Dedifferentiated amniotic fluid mesenchymal stem cell (primary cell): ENCODE data around the gene COBL.
"Not testable (repeated sequence)": the region's sequence is repeated elsewhere in the genome, so short reads cannot be mapped to it uniquely, and the experiment has no call there.

Experiments
- DNase-seq: peaks from one replicate; pipeline ENCODE4 v3.0.0-alpha.2; 2016; ENCODE audit errors: extremely low spot score

Gene COBL

DNA sequence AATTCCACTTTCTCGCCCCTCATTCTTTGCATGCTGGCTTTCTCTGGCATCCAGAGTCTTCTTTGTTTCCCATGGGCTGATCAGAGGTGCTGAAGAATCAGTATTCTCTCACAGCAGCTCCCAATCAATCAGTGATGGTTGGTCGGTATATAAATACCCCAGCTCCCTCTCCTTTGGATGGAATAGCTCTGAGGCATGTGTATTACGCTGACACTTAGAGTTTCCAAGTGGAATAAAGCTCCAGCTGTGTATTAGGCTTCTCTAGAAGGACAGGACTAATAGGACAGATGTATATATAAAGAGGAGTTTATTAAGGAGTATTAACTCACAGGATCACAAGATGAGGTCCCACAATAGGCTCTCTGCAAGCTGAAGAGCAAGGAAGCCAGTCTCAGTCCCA is 315.7 kb downstream of the COBL start:
- no peak for DNase-seq

DNA sequence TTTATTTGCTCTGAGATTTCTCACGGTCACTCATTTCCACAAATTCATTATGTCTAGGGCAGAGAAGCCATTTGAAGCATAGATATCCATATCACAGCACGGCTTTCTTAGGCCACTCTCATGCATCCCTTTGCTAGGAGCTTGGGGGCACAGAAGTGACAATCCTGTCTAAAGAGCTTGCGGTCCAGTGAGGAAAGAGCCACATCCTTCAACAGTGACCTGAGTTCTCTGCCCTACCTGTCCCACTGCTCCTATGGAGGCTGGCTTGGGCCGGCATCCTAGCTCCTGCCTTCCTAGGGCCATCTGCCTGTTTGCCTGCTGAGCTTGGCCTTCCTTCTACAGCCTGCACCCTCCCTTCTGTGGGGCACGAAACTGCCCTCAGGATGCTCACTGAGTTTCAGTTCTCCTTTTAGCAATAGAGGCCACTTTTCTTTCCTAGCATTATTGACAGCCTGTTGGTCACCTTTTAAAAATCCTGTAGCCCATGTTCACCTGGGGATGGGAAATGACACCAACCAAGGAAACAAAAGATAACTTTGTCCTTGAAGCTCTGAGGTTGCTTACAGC is 321.8 kb downstream of the COBL start:
- no peak for DNase-seq

DNA sequence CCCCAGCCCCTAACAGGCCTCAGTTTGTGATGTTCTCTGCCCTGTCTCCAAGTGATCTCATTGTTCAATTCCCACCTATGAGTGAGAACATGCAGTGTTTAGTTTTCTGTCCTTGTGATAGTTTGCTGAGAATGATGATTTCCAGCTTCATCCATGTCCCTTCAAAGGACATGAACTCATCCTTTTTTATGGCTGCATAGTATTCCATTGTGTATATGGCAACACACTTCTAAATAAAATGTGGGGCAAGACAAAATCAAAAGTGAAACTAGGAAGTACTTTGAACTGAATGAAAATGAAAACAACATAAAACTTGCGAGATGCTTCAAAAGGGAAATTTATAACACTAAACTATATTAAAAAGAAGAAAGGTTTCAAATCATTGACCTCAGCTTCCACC is 326.4 kb downstream of the COBL start:
- not testable (repeated sequence) for DNase-seq

GRCh38 chr7:50988988-50989387 is 327.6 kb downstream of the COBL start:
- no peak for DNase-seq

DNA sequence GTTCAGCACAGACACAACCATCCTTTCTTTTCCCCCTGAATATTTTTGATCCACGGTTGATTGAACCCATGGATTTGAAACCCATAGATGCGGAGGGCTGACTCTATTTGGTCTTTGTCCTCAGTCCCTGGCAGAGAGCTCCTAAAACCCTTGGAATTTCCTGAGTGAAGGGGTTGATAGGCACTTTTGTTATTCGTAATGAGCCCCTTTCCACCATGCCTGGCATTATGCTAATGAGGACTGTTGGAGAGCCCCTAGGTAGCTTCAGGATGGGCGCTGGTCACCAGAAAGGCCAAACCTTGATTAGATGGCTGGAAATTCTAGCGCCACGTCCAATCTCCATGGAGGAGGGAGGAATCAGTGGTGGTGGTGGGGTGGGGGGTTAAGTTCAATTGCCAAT is 328.1 kb downstream of the COBL start:
- no peak for DNase-seq

- no peak for DNase-seq
Measured at GRCh38 chr7:50985096-50985495, 331.5 kb downstream of the COBL start.

DNA sequence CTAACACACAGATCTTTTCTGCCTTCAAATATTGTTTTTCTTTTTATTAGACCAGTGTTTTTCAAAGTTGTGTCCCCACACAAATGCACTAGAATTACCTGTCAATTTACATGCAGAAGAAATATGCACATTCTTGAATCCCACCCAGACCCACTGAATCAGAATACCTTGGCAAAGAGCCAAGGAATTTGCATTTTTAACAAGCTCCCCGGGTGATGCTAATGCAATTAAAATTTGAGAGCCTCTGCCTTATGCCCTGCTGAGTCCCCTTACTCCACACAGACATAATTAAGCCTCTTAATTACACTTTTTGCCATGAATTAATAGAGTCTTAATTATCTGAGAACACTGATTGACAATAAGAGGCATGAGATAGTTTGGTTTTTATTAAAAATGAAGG is 332.8 kb downstream of the COBL start:
- no peak for DNase-seq

GRCh38 chr7:50982626-50983025 is 334.0 kb downstream of the COBL start:
- no peak for DNase-seq

DNA sequence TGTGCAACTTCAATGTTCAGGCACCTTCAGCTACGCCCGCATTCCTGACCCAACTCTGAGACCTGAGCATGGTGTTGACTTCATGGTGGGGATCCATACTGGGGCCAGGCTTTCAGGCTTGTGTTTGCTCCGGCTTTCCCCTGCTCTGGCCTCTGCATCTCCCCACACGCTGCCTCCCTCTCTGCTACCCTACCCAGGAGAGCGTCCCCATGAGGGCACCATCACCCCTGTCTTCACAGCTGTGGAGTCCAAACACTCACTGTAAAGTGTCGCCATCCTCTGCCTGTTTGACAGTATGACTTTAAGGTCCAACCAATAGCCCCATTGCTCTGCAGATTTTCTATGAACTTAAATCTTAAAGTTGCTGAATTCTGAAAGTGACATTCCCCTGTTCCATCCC is 334.9 kb downstream of the COBL start:
- no peak for DNase-seq

GRCh38 chr7:50980411-50980810 is 336.2 kb downstream of the COBL start:
- no peak for DNase-seq

- DNase-seq = no peak
Measured at GRCh38 chr7:50978633-50979215, 337.9 kb downstream of the COBL start.

- no peak for DNase-seq
Measured at GRCh38 chr7:50977421-50977820, 339.2 kb downstream of the COBL start.

DNA sequence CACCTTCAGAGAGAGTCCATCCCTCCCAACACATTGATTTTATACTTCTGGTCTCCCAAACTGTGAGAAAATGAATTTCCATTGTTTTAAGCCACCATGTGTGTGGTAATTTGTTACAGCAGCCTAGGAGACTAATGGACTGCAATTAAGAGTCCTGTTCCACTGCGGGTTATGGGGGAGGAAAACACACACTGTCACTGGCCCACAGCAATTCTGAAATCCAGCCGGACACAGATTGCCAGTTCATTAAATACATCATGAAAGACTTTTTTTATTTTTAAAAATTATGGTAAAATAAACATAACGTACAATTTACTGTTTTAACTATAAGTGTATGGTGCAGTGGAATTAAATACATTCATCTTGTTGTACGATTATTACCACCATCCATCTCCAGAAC is 340.5 kb downstream of the COBL start:
- no peak for DNase-seq

GRCh38 chr7:50974240-50974639 is 342.4 kb downstream of the COBL start:
- no peak for DNase-seq

GRCh38 chr7:50973814-50974213 is 342.8 kb downstream of the COBL start:
- DNase-seq = no peak

DNA sequence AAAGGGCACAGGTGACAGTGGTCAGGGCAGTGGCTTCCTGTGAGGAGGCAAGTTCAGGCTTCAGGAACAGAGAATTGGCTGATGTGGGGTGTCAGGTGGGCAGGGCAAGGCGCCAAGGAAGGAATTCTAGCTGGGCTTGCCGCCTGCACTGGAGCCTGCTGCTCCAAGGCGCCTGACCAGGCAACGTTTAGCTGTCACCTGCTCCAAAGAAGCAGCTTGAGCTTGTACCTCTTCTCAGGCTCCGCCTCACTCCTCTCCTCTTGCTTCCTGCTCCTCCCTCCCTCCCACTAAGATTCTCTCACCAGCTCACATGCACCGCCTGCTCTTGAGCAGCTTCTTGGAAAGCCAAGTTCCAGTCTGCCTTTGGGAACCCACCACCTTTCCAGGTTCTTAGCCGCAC is 346.5 kb downstream of the COBL start:
- no peak for DNase-seq
